Forelimb muscle (tissue), 1 donor: ENCODE results near the gene ACTR2. TPM values are rescaled to one million over a fixed set of nuclear protein-coding genes. Genes with fewer than 3 reads are reported as not detected.

ENCODE experiments used
- DNase-seq: peaks from one replicate; pipeline ENCODE4 v3.0.0-alpha.2; 2013; ENCODE audit warnings: low read depth
- polyA plus RNA-seq: library from polyadenylated mRNA; unstranded; fragments of 120-200 nt; gene quantifications from one replicate; pipeline ENCODE4 v1.2.1, GENCODE V29; 2013; ENCODE audit not compliant: insufficient read length

The ACTR2 gene
- polyA plus RNA-seq, 1 donor, result 110 TPM

- no peak for DNase-seq
Observed at GRCh38 chr2:65278531-65278981, 50.9 kb downstream of the ACTR2 start.

- no peak for DNase-seq
Observed at GRCh38 chr2:65279756-65280155, 52.1 kb downstream of the ACTR2 start.

GRCh38 chr2:65281627-65282351 lies 54.2 kb downstream of the ACTR2 start:
- DNase-seq, result no peak

- DNase-seq, result no peak
Observed at GRCh38 chr2:65282477-65283053, 54.9 kb downstream of the ACTR2 start.

- no peak for DNase-seq
Observed at GRCh38 chr2:65287364-65287763, 59.7 kb downstream of the ACTR2 start.

GRCh38 chr2:65291216-65292105 lies 63.8 kb downstream of the ACTR2 start:
- DNase-seq, result no peak

- DNase-seq, result no peak
Observed at GRCh38 chr2:65292106-65292400, 64.4 kb downstream of the ACTR2 start.

- DNase-seq, result no peak
Observed at GRCh38 chr2:65292461-65293011, 64.9 kb downstream of the ACTR2 start.

- no peak for DNase-seq
Observed at GRCh38 chr2:65293376-65293775, 65.7 kb downstream of the ACTR2 start.

GRCh38 chr2:65294136-65294535 lies 66.5 kb downstream of the ACTR2 start:
- no peak for DNase-seq

GRCh38 chr2:65294701-65295100 lies 67.1 kb downstream of the ACTR2 start:
- DNase-seq, result no peak

GRCh38 chr2:65296971-65297370 lies 69.3 kb downstream of the ACTR2 start:
- DNase-seq, result no peak

- DNase-seq, result no peak
Observed at GRCh38 chr2:65297544-65297943, 69.9 kb downstream of the ACTR2 start.

GRCh38 chr2:65298089-65298488 lies 70.5 kb downstream of the ACTR2 start:
- no peak for DNase-seq

GRCh38 chr2:65299246-65299645 lies 71.6 kb downstream of the ACTR2 start:
- DNase-seq, result no peak

- DNase-seq, result no peak
Observed at GRCh38 chr2:65300134-65300760, 72.6 kb downstream of the ACTR2 start.

GRCh38 chr2:65300761-65301711 lies 73.4 kb downstream of the ACTR2 start:
- no peak for DNase-seq

- DNase-seq, result no peak
Observed at GRCh38 chr2:65305934-65306333, 78.3 kb downstream of the ACTR2 start.

- no peak for DNase-seq
Observed at GRCh38 chr2:65309699-65310098, 82.1 kb downstream of the ACTR2 start.

GRCh38 chr2:65311049-65311448 lies 83.4 kb downstream of the ACTR2 start:
- DNase-seq, result no peak

- no peak for DNase-seq
Observed at GRCh38 chr2:65311596-65311995, 84.0 kb downstream of the ACTR2 start.
